ENCODE results near the gene BBX.

GRCh38 chr3:107833722-107834416 is 311.1 kb downstream of the BBX start:
- TF ChIP-seq CTCF (IDR thresholded peaks at IDR 0.05) (no peak), POLR2A (IDR thresholded peaks at IDR 0.05) (no peak), POLR2AphosphoS5 (IDR thresholded peaks at IDR 0.05) (no peak)
